Measurements from ENCODE around the gene SETD1B.
"Not testable (repeated sequence)": the region's sequence is repeated elsewhere in the genome, so short reads cannot be mapped to it uniquely, and the experiment has no call there.

- TF ChIP-seq, protein P1, sequence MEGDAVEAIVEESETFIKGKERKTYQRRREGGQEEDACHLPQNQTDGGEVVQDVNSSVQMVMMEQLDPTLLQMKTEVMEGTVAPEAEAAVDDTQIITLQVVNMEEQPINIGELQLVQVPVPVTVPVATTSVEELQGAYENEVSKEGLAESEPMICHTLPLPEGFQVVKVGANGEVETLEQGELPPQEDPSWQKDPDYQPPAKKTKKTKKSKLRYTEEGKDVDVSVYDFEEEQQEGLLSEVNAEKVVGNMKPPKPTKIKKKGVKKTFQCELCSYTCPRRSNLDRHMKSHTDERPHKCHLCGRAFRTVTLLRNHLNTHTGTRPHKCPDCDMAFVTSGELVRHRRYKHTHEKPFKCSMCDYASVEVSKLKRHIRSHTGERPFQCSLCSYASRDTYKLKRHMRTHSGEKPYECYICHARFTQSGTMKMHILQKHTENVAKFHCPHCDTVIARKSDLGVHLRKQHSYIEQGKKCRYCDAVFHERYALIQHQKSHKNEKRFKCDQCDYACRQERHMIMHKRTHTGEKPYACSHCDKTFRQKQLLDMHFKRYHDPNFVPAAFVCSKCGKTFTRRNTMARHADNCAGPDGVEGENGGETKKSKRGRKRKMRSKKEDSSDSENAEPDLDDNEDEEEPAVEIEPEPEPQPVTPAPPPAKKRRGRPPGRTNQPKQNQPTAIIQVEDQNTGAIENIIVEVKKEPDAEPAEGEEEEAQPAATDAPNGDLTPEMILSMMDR (IDR thresholded peaks at IDR 0.05) = not testable (repeated sequence)
- TF ChIP-seq POLR2A, EP300 (IDR thresholded peaks at IDR 0.05): not testable (repeated sequence)
Measured at GRCh38 chr12:121860699-121861098, 56.9 kb downstream of the SETD1B start.
